Fibroblast of lung (primary cell): ENCODE data around the gene CHD6. TPM values are rescaled to one million over a fixed set of nuclear protein-coding genes. Genes with fewer than 3 reads are reported as not detected.

ENCODE experiments used
- DNase-seq, 2 donors: peaks; one replicate each; pipeline versions ENCODE4 v3.0.0 to v3.0.0-alpha.2; 2010; ENCODE audit warnings: low read depth in 2 of 2
- H2AFZ ChIP-seq: 2 replicates; pipeline ENCODE4 v1.5.1; 2012; ENCODE audit warnings: low read length, control low read depth, inconsistent platforms
- H3K27ac ChIP-seq: 2 replicates; pipeline ENCODE4 v1.5.1; 2011; ENCODE audit warnings: low read length, control low read depth; ENCODE audit not compliant: insufficient read depth
- H3K27me3 ChIP-seq: 2 replicates; pipeline ENCODE4 v1.5.1; 2011; ENCODE audit warnings: mild to moderate bottlenecking, low read length; ENCODE audit not compliant: control insufficient read depth, insufficient read depth
- H3K36me3 ChIP-seq: 2 replicates; pipeline ENCODE4 v1.5.1; 2011; ENCODE audit warnings: low read length; ENCODE audit not compliant: control insufficient read depth, insufficient read depth
- H3K4me1 ChIP-seq: 2 replicates; pipeline ENCODE4 v1.5.1; 2011; ENCODE audit warnings: low read length; ENCODE audit not compliant: control insufficient read depth, insufficient read depth; ENCODE audit errors: extremely low read depth
- H3K4me2 ChIP-seq: 2 replicates; pipeline ENCODE4 v1.5.1; 2011; ENCODE audit warnings: low read length, control low read depth; ENCODE audit not compliant: insufficient read depth; ENCODE audit errors: extremely low read depth
- H3K4me3 ChIP-seq, 4 experiments: fragments of 200-600 bp in 1 of 4; sonication (generic) in 1 of 4; replicated peaks in 1 of 4; 2 replicates each; pipeline ENCODE4 v1.5.1; 2011 to 2016; ENCODE audit warnings: low read length in 4 of 4, low read depth in 3 of 4, mild to moderate bottlenecking in 3 of 4, control low read depth in 2 of 4, inconsistent platforms in 1 of 4, mixed read lengths in 1 of 4; ENCODE audit not compliant: insufficient read depth in 1 of 4; ENCODE audit errors: control extremely low read depth in 1 of 4
- H3K79me2 ChIP-seq: 2 replicates; pipeline ENCODE4 v1.5.1; 2012; ENCODE audit warnings: mild to moderate bottlenecking, low read length, inconsistent platforms; ENCODE audit not compliant: control insufficient read depth, insufficient read depth
- H3K9ac ChIP-seq: 2 replicates; pipeline ENCODE4 v1.5.1; 2011; ENCODE audit warnings: mild to moderate bottlenecking, low read length, control low read depth; ENCODE audit not compliant: insufficient read depth
- H3K9me3 ChIP-seq: 2 replicates; pipeline ENCODE4 v1.5.1; 2012; ENCODE audit warnings: low read depth, low read length; ENCODE audit not compliant: control insufficient read depth, insufficient read depth
- H4K20me1 ChIP-seq: 2 replicates; pipeline ENCODE4 v1.5.1; 2011; ENCODE audit warnings: low read length; ENCODE audit not compliant: control insufficient read depth, insufficient read depth; ENCODE audit errors: extremely low read depth
- EZH2 ChIP-seq: IDR thresholded peaks from 2 replicates; pipeline ENCODE4 v1.5.1; 2012; ENCODE audit warnings: low read length, control low read depth, mild to moderate bottlenecking; ENCODE audit errors: missing control alignments
- polyA plus RNA-seq, 2 donors: library from polyadenylated mRNA; depleted of rRNA in 1 of 2; stranded (reverse) in 1 of 2; unstranded in 1 of 2; fragments of >200 nt; gene quantifications; 2 replicates each; pipeline ENCODE4 v1.2.1, GENCODE V29; 2011 to 2012; ENCODE audit warnings: missing spikeins in 1 of 2
- total RNA-seq: library from RNA; depleted of rRNA; stranded (reverse); fragments of >200 nt; gene quantifications from 2 replicates; pipeline ENCODE4 v1.2.1, GENCODE V29; 2014
- TF ChIP-seq, protein P1 (sequence below), 2 donors: IDR thresholded peaks in 1 of 2; conservative IDR thresholded peaks in 1 of 2; 1 replicate in 1 of 2; 2 replicates in 1 of 2; pipeline ENCODE4 v1.5.1; 2011 to 2012; ENCODE audit warnings: low read length in 2 of 2, control low read depth in 1 of 2, inconsistent platforms in 1 of 2, low read depth in 1 of 2, mild to moderate bottlenecking in 1 of 2

Gene CHD6
- total and polyA plus RNA-seq, 2 donors (not counting 1 experiment from before 2014, with no cell fraction given): 13.4 to 25.9 TPM

DNA sequence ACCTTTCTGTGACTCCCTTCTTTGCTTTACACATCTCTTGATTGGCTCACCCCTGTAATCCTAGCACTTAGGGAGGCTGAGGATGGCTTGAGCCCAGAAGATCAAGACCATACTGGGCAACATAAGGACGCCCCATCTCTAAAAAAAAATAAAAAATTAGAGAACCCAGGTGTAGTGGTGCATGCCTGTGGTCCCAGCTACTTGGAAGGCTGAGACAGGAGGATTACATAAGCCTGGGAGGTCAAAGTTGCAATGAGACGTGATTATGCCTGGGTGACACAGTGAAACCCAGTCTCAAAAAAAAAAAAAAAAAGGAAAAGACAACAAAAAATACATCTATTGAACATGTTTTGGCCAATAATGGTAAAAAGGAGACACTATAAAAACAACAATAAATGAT lies 37.8 kb downstream of the CHD6 start:
- TF ChIP-seq, protein P1, sequence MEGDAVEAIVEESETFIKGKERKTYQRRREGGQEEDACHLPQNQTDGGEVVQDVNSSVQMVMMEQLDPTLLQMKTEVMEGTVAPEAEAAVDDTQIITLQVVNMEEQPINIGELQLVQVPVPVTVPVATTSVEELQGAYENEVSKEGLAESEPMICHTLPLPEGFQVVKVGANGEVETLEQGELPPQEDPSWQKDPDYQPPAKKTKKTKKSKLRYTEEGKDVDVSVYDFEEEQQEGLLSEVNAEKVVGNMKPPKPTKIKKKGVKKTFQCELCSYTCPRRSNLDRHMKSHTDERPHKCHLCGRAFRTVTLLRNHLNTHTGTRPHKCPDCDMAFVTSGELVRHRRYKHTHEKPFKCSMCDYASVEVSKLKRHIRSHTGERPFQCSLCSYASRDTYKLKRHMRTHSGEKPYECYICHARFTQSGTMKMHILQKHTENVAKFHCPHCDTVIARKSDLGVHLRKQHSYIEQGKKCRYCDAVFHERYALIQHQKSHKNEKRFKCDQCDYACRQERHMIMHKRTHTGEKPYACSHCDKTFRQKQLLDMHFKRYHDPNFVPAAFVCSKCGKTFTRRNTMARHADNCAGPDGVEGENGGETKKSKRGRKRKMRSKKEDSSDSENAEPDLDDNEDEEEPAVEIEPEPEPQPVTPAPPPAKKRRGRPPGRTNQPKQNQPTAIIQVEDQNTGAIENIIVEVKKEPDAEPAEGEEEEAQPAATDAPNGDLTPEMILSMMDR (conservative IDR thresholded peaks at IDR 0.05 in 1 of 2, IDR thresholded peaks at IDR 0.05 in 1 of 2; ENCODE audit: low read depth in 1 of 2, low read length in 2 of 2): no peak
- TF ChIP-seq EZH2: no peak
- no peaks in the 10 kb centered on the region for H3K9me3 ChIP-seq
- H3K27me3 ChIP-seq: no peaks in the 10 kb centered on the region
- no peak for DNase-seq
- H3K4me2 ChIP-seq: no peak overlapping the region
- no peak overlapping the region for H3K27ac ChIP-seq
- no peak overlapping the region for H2AFZ ChIP-seq
- H3K79me2 ChIP-seq: peaks cover 6% of the 10 kb centered on the region
- H3K4me1 ChIP-seq: no peaks in the 10 kb centered on the region
- H3K36me3 ChIP-seq: no peaks in the 10 kb centered on the region
- H3K4me3 ChIP-seq: no peak overlapping the region
- H4K20me1 ChIP-seq: no peaks in the 10 kb centered on the region
- no peak overlapping the region for H3K9ac ChIP-seq

DNA sequence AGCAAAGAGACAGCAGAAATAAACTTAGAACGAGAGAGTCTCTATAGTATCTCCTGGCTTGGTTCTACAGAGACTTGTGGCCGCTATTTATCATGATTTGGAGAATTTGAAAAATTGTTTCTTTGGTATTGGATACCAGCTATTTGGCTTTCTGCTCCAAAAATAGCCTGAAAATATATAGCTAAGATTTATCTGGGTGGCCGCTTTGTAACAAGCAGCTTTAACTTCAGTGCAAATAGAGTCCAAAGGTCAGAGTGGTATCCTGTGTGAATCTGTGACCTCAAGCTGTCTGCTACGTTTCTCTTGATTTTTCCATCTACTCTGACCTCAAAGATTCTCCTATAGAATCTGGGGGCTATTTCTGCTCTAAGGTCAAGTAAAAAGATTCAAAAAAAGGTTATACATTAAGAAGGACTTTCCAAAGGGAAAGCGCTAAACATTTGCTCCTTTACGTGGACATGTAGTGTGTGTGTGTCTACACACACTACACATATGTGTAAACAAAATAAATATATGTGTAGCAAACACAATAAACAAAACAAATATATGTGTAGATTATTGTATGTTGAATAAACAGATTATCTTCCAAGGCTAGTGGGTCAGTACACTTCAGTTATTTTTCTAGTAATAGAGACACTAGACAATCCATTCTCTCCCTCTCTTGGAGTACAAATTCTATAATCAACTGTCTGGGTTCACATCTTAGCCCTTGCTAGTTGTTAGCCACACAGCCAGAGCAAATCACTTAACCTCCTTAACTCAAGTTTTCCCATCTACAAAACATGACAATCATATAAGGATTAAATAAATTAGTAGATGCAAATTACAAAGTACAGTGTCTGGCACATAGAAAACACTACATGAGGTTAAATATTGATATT lies 40.8 kb downstream of the CHD6 start:
- H3K27ac ChIP-seq: no peak overlapping the region
- no peaks in the 10 kb centered on the region for H3K27me3 ChIP-seq
- no peaks in the 10 kb centered on the region for H3K36me3 ChIP-seq
- H3K9me3 ChIP-seq: no peaks in the 10 kb centered on the region
- no peak overlapping the region for H3K4me2 ChIP-seq
- DNase-seq: no peak
- peaks cover 18% of the 10 kb centered on the region for H3K79me2 ChIP-seq
- TF ChIP-seq, protein P1 (conservative IDR thresholded peaks at IDR 0.05 in 1 of 2, IDR thresholded peaks at IDR 0.05 in 1 of 2; ENCODE audit: low read depth in 1 of 2, low read length in 2 of 2): no peak
- no peak for TF ChIP-seq EZH2
- no peak overlapping the region for H3K4me3 ChIP-seq
- H3K4me1 ChIP-seq: no peaks in the 10 kb centered on the region
- H4K20me1 ChIP-seq: no peaks in the 10 kb centered on the region
- no peak overlapping the region for H3K9ac ChIP-seq
- H2AFZ ChIP-seq: no peak overlapping the region

DNA sequence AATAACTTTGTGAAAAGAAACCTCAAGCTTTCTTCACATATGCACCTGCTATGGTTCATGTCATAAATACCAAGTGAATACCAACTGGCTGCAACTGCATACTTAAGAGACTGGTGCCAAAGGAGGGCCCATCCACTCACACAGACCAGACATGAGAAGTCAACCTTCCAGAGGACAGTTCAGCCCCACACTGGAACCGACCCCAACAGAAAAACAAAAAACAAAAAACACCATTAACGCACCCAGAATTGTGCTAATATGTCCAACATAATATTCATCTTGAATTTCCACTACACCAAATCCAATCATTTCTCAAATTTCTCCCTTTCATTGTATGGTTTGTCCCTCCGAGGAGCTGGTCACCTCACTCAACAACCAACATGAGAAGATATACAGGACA lies 42.8 kb downstream of the CHD6 start:
- H3K4me2 ChIP-seq: no peak overlapping the region
- H3K79me2 ChIP-seq: peaks cover 19% of the 10 kb centered on the region
- no peak for DNase-seq
- H4K20me1 ChIP-seq: no peaks in the 10 kb centered on the region
- H3K9me3 ChIP-seq: no peaks in the 10 kb centered on the region
- TF ChIP-seq, protein P1 (conservative IDR thresholded peaks at IDR 0.05 in 1 of 2, IDR thresholded peaks at IDR 0.05 in 1 of 2; ENCODE audit: low read depth in 1 of 2, low read length in 2 of 2): no peak
- TF ChIP-seq EZH2: no peak
- H3K27me3 ChIP-seq: no peaks in the 10 kb centered on the region
- H3K27ac ChIP-seq: no peak overlapping the region
- no peak overlapping the region for H2AFZ ChIP-seq
- H3K36me3 ChIP-seq: no peaks in the 10 kb centered on the region
- H3K9ac ChIP-seq: no peak overlapping the region
- H3K4me1 ChIP-seq: no peaks in the 10 kb centered on the region
- no peak overlapping the region for H3K4me3 ChIP-seq
